Endothelial cell of umbilical vein (primary cell): Measurements from ENCODE around the gene CYBA. TPM values are rescaled to one million over a fixed set of nuclear protein-coding genes. Genes with fewer than 3 reads are reported as not detected.

ENCODE experiments used
- BruUV-seq: library from RNA; stranded (reverse); fragments of 400-500 nt; replicated peaks from 2 replicates; lab custom pipeline; 2021; lab: Mats Ljungman, UMichigan
- CTCF ChIA-PET: fragments of 300-600, 350-600 bp; sonication (Branson Sonifier 250); formaldehyde crosslinking; loops from one replicate; lab custom pipeline; 2021; ENCODE audit warnings: antibody characterized with exemption, inconsistent platforms; lab: Charles Lee
- POLR2A ChIA-PET: fragments of 300-600, 350-600 bp; sonication (Branson Sonifier 250); formaldehyde crosslinking; loops from one replicate; lab custom pipeline; 2021; ENCODE audit warnings: antibody characterized with exemption, inconsistent platforms; lab: Charles Lee
- DNase-seq: peaks from one replicate; pipeline ENCODE4 v3.0.0-alpha.2; 2011; ENCODE audit warnings: low read depth, low spot score
- FAIRE-seq: peaks from 2 replicates; lab custom pipeline; 2011; peaks lifted over from hg19 to GRCh38; lab: Jason Lieb, UNC
- H2AFZ ChIP-seq: 2 replicates; pipeline ENCODE4 v1.6.0; 2012; ENCODE audit warnings: low read depth, low read length, control low read depth, inconsistent platforms
- H3K27ac ChIP-seq: 2 replicates; pipeline ENCODE4 v1.5.1; 2011; ENCODE audit warnings: low read depth, mild to moderate bottlenecking, control low read depth, low read length, moderate library complexity; ENCODE audit not compliant: insufficient read depth
- H3K27me3 ChIP-seq, 2 experiments: 2 replicates each; pipeline versions ENCODE4 v1.6.0 to v1.6.1; 2011; ENCODE audit warnings: low read length in 2 of 2, mixed read lengths in 1 of 2; ENCODE audit not compliant: control insufficient read depth in 2 of 2, insufficient read depth in 2 of 2
- H3K36me3 ChIP-seq, 2 experiments: 2 replicates in 1 of 2; 3 replicates in 1 of 2; pipeline ENCODE4 v1.5.1; 2011; ENCODE audit warnings: low read length in 2 of 2, mild to moderate bottlenecking in 1 of 2, moderate library complexity in 1 of 2; ENCODE audit not compliant: control insufficient read depth in 2 of 2, insufficient read depth in 2 of 2; ENCODE audit errors: extremely low read depth in 1 of 2
- H3K4me1 ChIP-seq: 3 replicates; pipeline ENCODE4 v1.5.1; 2011; ENCODE audit warnings: mild to moderate bottlenecking, low read length; ENCODE audit not compliant: control insufficient read depth, insufficient read depth; ENCODE audit errors: extremely low read depth
- H3K4me2 ChIP-seq: 2 replicates; pipeline ENCODE4 v1.6.1; 2011; ENCODE audit warnings: low read length, control low read depth, mixed read lengths; ENCODE audit not compliant: insufficient read depth
- H3K4me3 ChIP-seq, 3 experiments: fragments of 200-600 bp in 1 of 3; sonication (generic), shearing (Covaris generic) in 1 of 3; replicated peaks in 1 of 3; 2 replicates each; pipeline ENCODE4 v1.5.1; 2011 to 2016; ENCODE audit warnings: control low read depth in 3 of 3, low read length in 3 of 3, mild to moderate bottlenecking in 2 of 3, inconsistent platforms in 1 of 3, low read depth in 1 of 3, moderate library complexity in 1 of 3; ENCODE audit not compliant: insufficient read depth in 1 of 3
- H3K79me2 ChIP-seq: 2 replicates; pipeline ENCODE4 v1.6.0; 2012; ENCODE audit warnings: low read length, inconsistent platforms; ENCODE audit not compliant: control insufficient read depth, insufficient read depth
- H3K9ac ChIP-seq: replicated peaks from 2 replicates; pipeline ENCODE3; 2011; ENCODE audit warnings: low read length, control low read depth; ENCODE audit not compliant: insufficient read depth; ENCODE audit errors: extremely low read depth
- H3K9me1 ChIP-seq: replicated peaks from 3 replicates; pipeline ENCODE4 v1.6.0; 2011; ENCODE audit warnings: mild to moderate bottlenecking, low read length; ENCODE audit not compliant: control insufficient read depth, insufficient read depth; ENCODE audit errors: extremely low read depth
- H3K9me3 ChIP-seq: replicated peaks from 2 replicates; pipeline ENCODE4 v1.5.1; 2012; ENCODE audit warnings: low read length, inconsistent platforms; ENCODE audit not compliant: control insufficient read depth, insufficient read depth
- H4K20me1 ChIP-seq: replicated peaks from 2 replicates; pipeline ENCODE3; 2011; ENCODE audit warnings: mild to moderate bottlenecking, low read length; ENCODE audit not compliant: control insufficient read depth, insufficient read depth; ENCODE audit errors: extremely low read depth
- CTCF ChIP-seq, 2 donors: IDR thresholded peaks; 1 replicate in 1 of 2; 2 replicates in 1 of 2; pipeline ENCODE4 v1.5.1; 2011; ENCODE audit warnings: low read length in 2 of 2, mild to moderate bottlenecking in 2 of 2, moderate library complexity in 2 of 2, control low read depth in 1 of 2, inconsistent platforms in 1 of 2, low read depth in 1 of 2; ENCODE audit not compliant: insufficient read depth in 1 of 2; ENCODE audit errors: extremely low read depth in 1 of 2
- EZH2 ChIP-seq: IDR thresholded peaks from 2 replicates; pipeline ENCODE4 v1.6.1; 2012; ENCODE audit warnings: borderline replicate concordance, low read depth, mild to moderate bottlenecking, moderate library complexity, low read length, inconsistent platforms; ENCODE audit not compliant: severe bottlenecking
- FOS ChIP-seq: IDR thresholded peaks from 2 replicates; pipeline ENCODE4 v1.6.1; 2011; ENCODE audit warnings: mild to moderate bottlenecking, low read length, moderate library complexity, borderline replicate concordance; ENCODE audit not compliant: insufficient read depth
- GATA2 ChIP-seq: IDR thresholded peaks from 2 replicates; pipeline ENCODE4 v1.7.0; 2011; ENCODE audit warnings: low read depth, mild to moderate bottlenecking, moderate library complexity, mixed read lengths, low read length; ENCODE audit not compliant: insufficient read length, insufficient read depth
- JUN ChIP-seq: IDR thresholded peaks from 2 replicates; pipeline ENCODE4 v1.6.1; 2011; ENCODE audit warnings: borderline replicate concordance, low read depth; ENCODE audit not compliant: insufficient read length, insufficient read depth
- MYC ChIP-seq: IDR thresholded peaks from one replicate; pipeline ENCODE4 v1.6.1; 2011; ENCODE audit warnings: mild to moderate bottlenecking, low read depth, low read length
- POLR2A ChIP-seq: IDR thresholded peaks from 2 replicates; pipeline ENCODE4 v1.6.1; 2012; ENCODE audit warnings: low read depth, mild to moderate bottlenecking, control low read depth, low read length
- POLR2AphosphoS5 ChIP-seq: IDR thresholded peaks from 2 replicates; pipeline ENCODE4 v1.6.1; 2012; ENCODE audit warnings: low read depth, mild to moderate bottlenecking, control low read depth, low read length, moderate library complexity; ENCODE audit not compliant: insufficient read depth
- dilution Hi-C: fragments of 300-500 bp; cut with MboI; formaldehyde crosslinking; loops from one replicate; pipeline ENCODE4 v1.15.0; 2019; ENCODE audit warnings: low sequenced_read_pairs; ENCODE audit not compliant: extremely low pct_ligation_motif_present
- intact Hi-C: fragments of 100-400 bp; cut with micrococcal nuclease; formaldehyde crosslinking; loops from one replicate; pipeline ENCODE4 v1.10.0; 2022
- polyA plus RNA-seq, 4 experiments: library from polyadenylated mRNA; depleted of rRNA in 3 of 4; stranded (reverse) in 3 of 4; unstranded in 1 of 4; fragments of >200 nt; gene quantifications; 2 replicates each; pipeline versions ENCODE4 v1.2.1 to v1.2.3, GENCODE V29; 2011 to 2012; ENCODE audit warnings: missing spikeins in 1 of 4
- total RNA-seq: library from RNA; stranded (reverse); gene quantifications from 2 replicates; pipeline ENCODE4 v1.2.3, GENCODE V29; 2021
- TF ChIP-seq, protein P1 (sequence below): IDR thresholded peaks from 2 replicates; pipeline ENCODE4 v1.6.1; 2011; ENCODE audit not compliant: insufficient read depth, insufficient read length

CYBA gene
- total and polyA plus RNA-seq, 2 donors (not counting 3 experiments of a cell fraction or from before 2014, with no cell fraction given): 37.0 to 77.3 TPM

GRCh38 chr16:88605186-88606147 is 45.4 kb downstream of the CYBA start:
- H3K27ac ChIP-seq: no peak overlapping the region
- no peaks in the 10 kb centered on the region for H3K27me3 ChIP-seq
- intact Hi-C loops: no loop called here
- no peak overlapping the region for H3K9ac ChIP-seq
- dilution Hi-C loops: no loop called here
- no peaks in the 10 kb centered on the region for H4K20me1 ChIP-seq
- H3K9me1 ChIP-seq: no peaks in the 10 kb centered on the region
- POLR2A ChIA-PET: no interaction called here
- no peak overlapping the region for H3K4me2 ChIP-seq
- DNase-seq (no peak), FAIRE-seq (no peak)
- no peaks in the 10 kb centered on the region for H3K4me1 ChIP-seq
- TF ChIP-seq CTCF (IDR thresholded peaks at IDR 0.05; ENCODE audit: extremely low read depth in 1 of 2, insufficient read depth in 1 of 2, low read depth in 1 of 2, low read length in 2 of 2) (no peak), POLR2A (no peak), EZH2 (no peak), FOS (no peak), MYC (no peak), POLR2AphosphoS5 (no peak), JUN (no peak), GATA2 (no peak)
- TF ChIP-seq, protein P1, sequence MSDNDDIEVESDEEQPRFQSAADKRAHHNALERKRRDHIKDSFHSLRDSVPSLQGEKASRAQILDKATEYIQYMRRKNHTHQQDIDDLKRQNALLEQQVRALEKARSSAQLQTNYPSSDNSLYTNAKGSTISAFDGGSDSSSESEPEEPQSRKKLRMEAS: no peak
- CTCF ChIA-PET: no interaction called here
- no peaks in the 10 kb centered on the region for H3K79me2 ChIP-seq
- H2AFZ ChIP-seq: no peak overlapping the region
- no peaks in the 10 kb centered on the region for H3K9me3 ChIP-seq
- peaks cover 3 to 42% of the 10 kb centered on the region in 2 experiments for H3K36me3 ChIP-seq
- BruUV-seq: no TSS peak
- H3K4me3 ChIP-seq: no peak overlapping the region
